HUDEP-2 (cell line): Measurements from ENCODE around the gene ADH6.
"Not testable (repeated sequence)": the region's sequence is repeated elsewhere in the genome, so short reads cannot be mapped to it uniquely, and the experiment has no call there.

Source experiments
- DNase-seq, 76 experiments: peaks; one replicate each; lab custom pipeline; 2025; ENCODE audit not compliant: unreplicated experiment in 76 of 76; lab: John Stamatoyannopoulos, UW

ADH6 gene

GRCh38 chr4:99200138-99200537, 18.9 kb downstream of the ADH6 start:
- no peak for DNase-seq

GRCh38 chr4:99190336-99190735, 28.7 kb downstream of the ADH6 start:
- no peak for DNase-seq

GRCh38 chr4:99189900-99190299, 29.1 kb downstream of the ADH6 start:
- DNase-seq, result not testable (repeated sequence)

GRCh38 chr4:99186029-99186428, 33.0 kb downstream of the ADH6 start:
- no peak for DNase-seq

GRCh38 chr4:99185581-99185980, 33.5 kb downstream of the ADH6 start:
- DNase-seq, result no peak

- DNase-seq, result no peak
Measured at GRCh38 chr4:99180382-99181070, 38.5 kb downstream of the ADH6 start.

- no peak for DNase-seq
Measured at GRCh38 chr4:99179626-99180025, 39.4 kb downstream of the ADH6 start.

- DNase-seq, result no peak
Measured at GRCh38 chr4:99179178-99179577, 39.9 kb downstream of the ADH6 start.

GRCh38 chr4:99166544-99166943, 52.5 kb downstream of the ADH6 start:
- DNase-seq, result no peak

- DNase-seq, result no peak
Measured at GRCh38 chr4:99165978-99166377, 53.1 kb downstream of the ADH6 start.

- DNase-seq, result no peak
Measured at GRCh38 chr4:99161373-99162099, 57.5 kb downstream of the ADH6 start.

GRCh38 chr4:99159699-99160098, 59.3 kb downstream of the ADH6 start:
- DNase-seq, result no peak

GRCh38 chr4:99157478-99157935, 61.5 kb downstream of the ADH6 start:
- no peak for DNase-seq

- no peak for DNase-seq
Measured at GRCh38 chr4:99156992-99157391, 62.1 kb downstream of the ADH6 start.

- no peak for DNase-seq
Measured at GRCh38 chr4:99154658-99155342, 64.2 kb downstream of the ADH6 start.
